ENCODE measurements around the gene VAV3. TPM values are rescaled to one million over a fixed set of nuclear protein-coding genes. Genes with fewer than 3 reads are reported as not detected.

Gene VAV3
- total RNA-seq, 1 experiment from 2014 or later: 10.0 TPM

GRCh38 chr1:107953556-107953955 lies 11.4 kb downstream of the VAV3 start:
- no peak for TF ChIP-seq ERG (CRISPR knock-in tag; IDR thresholded peaks at IDR 0.05)
- TF ChIP-seq JUN (CRISPR knock-in tag; IDR thresholded peaks at IDR 0.05): no peak
- no peak for TF ChIP-seq SP1 (CRISPR knock-in tag; conservative IDR thresholded peaks at IDR 0.05)
- TF ChIP-seq NR2C2 (CRISPR knock-in tag; IDR thresholded peaks at IDR 0.05): no peak
- Mint-ChIP-seq H3K36me3 (no peaks in the 10 kb centered on the region), H3K4me3 (no peak overlapping the region), H3K27ac (no peak overlapping the region), H3K4me1 (peaks cover 26% of the 10 kb centered on the region), H3K9me3 (no peaks in the 10 kb centered on the region), H3K27me3 (ENCODE audit: low read depth) (no peaks in the 10 kb centered on the region)
- no peak for ATAC-seq
- POLR2A ChIA-PET: no interaction called here
- CTCF ChIA-PET: no interaction called here
- DNase-seq (ENCODE audit: low spot score): no peak

- Mint-ChIP-seq H3K27ac (peak overlapping the region; percentile 40), H3K4me1 (peaks cover 26% of the 10 kb centered on the region), H3K36me3 (no peaks in the 10 kb centered on the region), H3K27me3 (ENCODE audit: low read depth) (no peaks in the 10 kb centered on the region), H3K9me3 (no peaks in the 10 kb centered on the region), H3K4me3 (no peak overlapping the region)
- CTCF ChIA-PET: no interaction called here
- ATAC-seq (no peak), DNase-seq (ENCODE audit: low spot score) (no peak)
- TF ChIP-seq MXD4 (CRISPR knock-in tag; IDR thresholded peaks at IDR 0.05; ENCODE audit: borderline replicate concordance) (no peak), NFE2L1 (CRISPR knock-in tag; IDR thresholded peaks at IDR 0.05) (no peak)
- POLR2A ChIA-PET: no interaction called here
Measured at GRCh38 chr1:107952989-107953388, 12.0 kb downstream of the VAV3 start.

GRCh38 chr1:107950464-107950863 lies 14.5 kb downstream of the VAV3 start:
- ATAC-seq (no peak), DNase-seq (ENCODE audit: low spot score) (no peak)
- no peak overlapping the region for H3K27ac Mint-ChIP-seq
- H3K4me1 Mint-ChIP-seq: peaks cover 26% of the 10 kb centered on the region
- no peak overlapping the region for H3K4me3 Mint-ChIP-seq
- H3K27me3 Mint-ChIP-seq (ENCODE audit: low read depth): no peaks in the 10 kb centered on the region
- ChIA-PET POLR2A (no interaction called here), CTCF (interaction anchor here (0.9 to 1.4 kb wide), 2 partner anchors 14 to 175 kb away, joined by 3 to 4 read pairs; no protein-coding TSS in a partner anchor)
- no peaks in the 10 kb centered on the region for H3K9me3 Mint-ChIP-seq
- TF ChIP-seq JAZF1 (CRISPR knock-in tag; IDR thresholded peaks at IDR 0.05): no peak
- no peak for TF ChIP-seq ZNF425 (CRISPR knock-in tag; conservative IDR thresholded peaks at IDR 0.05)
- TF ChIP-seq ZNF396 (CRISPR knock-in tag; IDR thresholded peaks at IDR 0.05; ENCODE audit: borderline replicate concordance): no peak
- TF ChIP-seq HMGA2 (CRISPR knock-in tag; IDR thresholded peaks at IDR 0.05): no peak
- no peak for TF ChIP-seq ATF1 (CRISPR knock-in tag; IDR thresholded peaks at IDR 0.05)
- TF ChIP-seq USF2 (CRISPR knock-in tag; IDR thresholded peaks at IDR 0.05): no peak
- TF ChIP-seq FOXJ3 (CRISPR knock-in tag; IDR thresholded peaks at IDR 0.05; ENCODE audit: borderline replicate concordance): no peak
- TF ChIP-seq CREM (CRISPR knock-in tag; IDR thresholded peaks at IDR 0.05): no peak
- TF ChIP-seq IRF2 (CRISPR knock-in tag; IDR thresholded peaks at IDR 0.05; ENCODE audit: borderline replicate concordance, low read depth): no peak
- TF ChIP-seq NFE2L1 (CRISPR knock-in tag; IDR thresholded peaks at IDR 0.05): no peak
- no peak for TF ChIP-seq ZNF121 (CRISPR knock-in tag; IDR thresholded peaks at IDR 0.05)
- TF ChIP-seq STAT6 (CRISPR knock-in tag; conservative IDR thresholded peaks at IDR 0.05; ENCODE audit: low read depth): no peak
- no peak for TF ChIP-seq GRHL2 (CRISPR knock-in tag; IDR thresholded peaks at IDR 0.05; ENCODE audit: insufficient replicate concordance, severe bottlenecking)
- TF ChIP-seq SP1 (CRISPR knock-in tag; conservative IDR thresholded peaks at IDR 0.05): no peak
- no peaks in the 10 kb centered on the region for H3K36me3 Mint-ChIP-seq

Measured in WTC11 (cell line).